Activated gamma-delta T cell treated with Interleukin-2 at 50 U/mL for 16 hours (primary cell): Measurements from ENCODE around the gene UTP11.

Source experiments
- DNase-seq: peaks from one replicate; pipeline ENCODE4 v3.0.0-alpha.2; 2020

UTP11 gene

DNA sequence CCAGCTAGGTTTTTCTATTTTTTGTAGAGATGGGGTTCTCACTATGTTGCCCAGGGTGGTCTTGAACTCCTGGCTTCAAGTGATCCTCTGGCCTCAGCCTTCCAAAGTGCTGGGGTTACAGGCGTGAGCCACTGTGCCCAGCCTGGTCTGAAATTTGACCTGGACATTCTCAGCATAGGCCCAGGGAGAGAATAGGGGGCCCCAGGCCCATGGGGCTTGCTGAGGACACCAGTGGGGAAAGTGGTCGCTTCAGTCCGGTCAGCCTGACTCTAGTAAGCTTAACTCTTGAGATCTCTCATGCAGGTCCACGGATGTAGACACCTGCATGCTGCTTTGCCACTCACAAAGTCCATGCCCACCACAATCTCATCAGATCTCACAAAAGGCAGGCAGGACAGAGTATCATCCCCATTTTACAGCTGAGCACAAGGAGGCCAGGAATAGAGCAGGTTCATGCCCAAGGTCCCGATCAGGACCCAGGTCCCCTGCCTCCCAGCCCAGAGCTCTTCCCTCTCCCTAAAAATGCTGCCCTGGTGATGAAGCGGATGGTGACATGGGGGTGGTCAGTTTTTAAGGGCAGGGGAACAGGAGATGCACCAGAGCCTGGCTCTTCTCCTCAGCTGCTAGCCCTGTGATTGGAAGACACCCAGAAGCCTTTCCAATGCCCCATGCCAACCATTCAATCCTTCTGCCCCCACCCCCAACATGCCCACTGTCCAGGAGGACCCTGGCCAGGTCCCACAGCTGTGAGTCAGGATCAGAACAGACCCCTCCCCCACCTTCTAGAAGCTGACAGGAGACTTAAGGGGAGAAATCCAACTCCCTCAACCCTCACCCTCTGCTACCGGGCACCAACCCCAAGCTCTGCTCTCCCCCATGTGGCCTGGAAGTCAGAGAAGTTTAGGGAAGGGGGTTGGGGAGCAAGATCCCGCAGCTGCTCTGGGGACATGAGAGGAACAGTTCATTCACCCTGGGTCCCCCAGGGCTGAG, 9.0 kb upstream of the UTP11 start:
- DNase-seq = no peak

DNA sequence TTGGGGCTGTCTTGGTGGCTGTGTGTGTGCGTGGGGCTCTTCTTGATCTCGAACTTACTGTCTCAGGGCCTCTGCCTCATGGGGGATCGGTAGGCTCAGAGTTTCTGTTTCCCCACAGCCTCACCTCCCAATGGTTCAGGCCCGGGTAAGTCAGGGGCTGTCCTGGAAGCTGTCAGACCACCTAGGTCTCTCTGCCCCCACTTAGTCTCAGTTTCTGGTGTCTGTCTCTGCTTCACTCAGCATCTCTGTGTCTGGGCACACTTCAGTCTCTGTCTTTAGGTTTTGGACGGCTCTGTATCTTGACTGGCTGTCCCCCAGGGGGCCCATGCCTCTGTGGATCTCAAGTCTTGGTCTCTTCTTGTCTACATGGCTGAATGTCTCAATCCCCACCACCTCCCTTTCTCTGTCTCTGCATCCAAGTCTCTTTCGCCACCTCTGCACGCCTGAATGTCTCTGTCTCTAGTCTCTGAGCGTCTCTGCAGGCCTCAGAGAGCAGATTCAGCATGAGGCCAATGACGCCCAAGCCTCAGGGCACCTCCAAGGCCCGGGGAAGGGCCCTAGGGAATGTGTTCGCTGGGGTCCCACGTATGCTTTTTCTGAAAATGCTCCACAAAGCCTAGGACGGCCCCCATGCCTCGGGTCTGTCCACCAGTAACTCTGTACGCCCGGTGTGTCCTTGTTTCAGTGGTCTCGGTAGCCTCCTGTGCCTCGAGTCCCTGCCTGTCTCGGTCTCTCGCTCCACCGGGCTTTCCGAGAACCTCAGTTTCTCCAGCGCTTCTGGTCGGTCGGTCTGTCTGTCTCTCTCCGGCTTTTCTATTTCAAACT, 8.0 kb upstream of the UTP11 start:
- no peak for DNase-seq

DNA sequence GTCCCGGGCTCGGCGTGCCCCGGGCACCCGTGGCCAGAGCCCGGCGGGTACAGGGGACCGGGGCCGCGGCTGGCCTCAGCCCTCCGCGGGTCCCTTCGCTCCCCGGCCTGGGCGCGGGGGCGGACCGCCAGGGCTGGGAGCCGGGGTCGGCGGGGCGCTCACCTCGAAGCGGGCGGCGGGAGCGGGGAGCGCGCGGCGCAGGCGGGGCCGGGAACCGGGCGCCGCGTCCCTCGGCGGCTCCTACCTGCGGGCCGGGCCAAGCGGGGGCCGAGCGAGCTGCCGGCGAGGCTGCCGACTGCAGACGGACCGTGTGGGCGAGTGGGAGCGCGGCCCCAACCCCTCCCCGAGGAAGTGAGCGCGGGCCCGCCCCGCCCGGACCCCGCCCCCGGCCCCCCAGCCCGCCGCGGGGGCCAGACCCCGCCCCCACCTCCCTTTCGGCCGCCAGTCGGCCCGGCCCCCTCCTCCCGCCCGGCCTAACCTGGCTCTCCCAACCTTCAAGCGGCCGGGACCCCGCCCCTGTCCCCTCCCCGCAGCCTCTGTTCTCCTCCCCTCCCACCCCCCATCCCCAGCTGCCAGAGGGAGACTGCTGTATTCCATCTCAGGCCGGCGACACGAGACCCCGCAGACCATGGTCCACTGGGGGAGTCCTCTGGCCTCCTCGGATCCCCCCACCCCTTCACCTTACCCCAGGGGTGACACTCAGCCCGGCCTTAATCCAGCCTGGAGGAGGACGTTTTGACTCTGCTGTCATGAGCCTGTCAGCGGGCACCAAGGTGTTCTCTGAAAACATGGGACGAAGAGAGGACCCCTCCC, 7.1 kb upstream of the UTP11 start, which contains the start of gene FHL3:
TSS of gene FHL3 (minus strand) at position 320 of the 813 bp plus-strand sequence. CDS start 6,102 bp downstream, outside the sequence.
- DNase-seq = peak; percentile 34

DNA sequence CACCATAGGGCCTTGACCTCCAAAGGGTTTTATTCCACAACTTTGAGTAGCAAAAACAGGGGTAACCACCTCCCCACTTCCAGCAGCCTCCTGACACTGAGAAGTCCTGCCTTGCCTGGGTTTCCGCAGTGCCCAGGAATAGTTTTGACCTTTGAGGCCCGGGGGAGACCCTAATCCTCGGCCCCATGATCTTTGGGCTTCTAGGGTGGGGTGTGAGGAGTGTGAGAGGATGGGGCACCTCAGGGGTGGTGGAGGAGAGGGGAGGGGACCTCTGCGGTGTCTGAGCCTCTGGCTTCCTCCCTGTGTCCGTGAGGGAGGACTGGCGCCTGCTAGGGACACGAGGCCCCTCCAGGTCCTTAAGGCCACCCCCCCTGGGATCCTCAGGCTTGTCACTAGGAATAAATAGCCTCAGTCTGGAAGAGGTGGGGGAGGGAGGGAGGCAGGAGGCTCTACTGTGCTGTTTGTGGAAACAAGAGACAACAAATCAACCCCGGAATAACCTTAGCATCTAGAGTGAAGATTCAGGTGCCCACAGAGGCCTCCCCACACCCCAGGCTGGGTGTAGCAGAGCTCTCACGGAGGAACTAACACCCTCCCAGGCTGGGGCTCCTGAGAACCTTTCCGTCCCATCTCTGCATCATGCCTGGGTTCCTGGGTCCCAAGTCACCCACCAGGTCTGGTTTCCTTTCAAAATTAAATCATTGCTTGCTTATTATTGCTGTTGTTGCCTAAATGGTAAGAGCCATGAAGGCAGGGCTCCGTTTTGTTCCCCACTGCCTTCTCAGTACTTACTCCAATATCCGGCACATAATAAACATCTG, 6.3 kb upstream of the UTP11 start:
- no peak for DNase-seq

DNA sequence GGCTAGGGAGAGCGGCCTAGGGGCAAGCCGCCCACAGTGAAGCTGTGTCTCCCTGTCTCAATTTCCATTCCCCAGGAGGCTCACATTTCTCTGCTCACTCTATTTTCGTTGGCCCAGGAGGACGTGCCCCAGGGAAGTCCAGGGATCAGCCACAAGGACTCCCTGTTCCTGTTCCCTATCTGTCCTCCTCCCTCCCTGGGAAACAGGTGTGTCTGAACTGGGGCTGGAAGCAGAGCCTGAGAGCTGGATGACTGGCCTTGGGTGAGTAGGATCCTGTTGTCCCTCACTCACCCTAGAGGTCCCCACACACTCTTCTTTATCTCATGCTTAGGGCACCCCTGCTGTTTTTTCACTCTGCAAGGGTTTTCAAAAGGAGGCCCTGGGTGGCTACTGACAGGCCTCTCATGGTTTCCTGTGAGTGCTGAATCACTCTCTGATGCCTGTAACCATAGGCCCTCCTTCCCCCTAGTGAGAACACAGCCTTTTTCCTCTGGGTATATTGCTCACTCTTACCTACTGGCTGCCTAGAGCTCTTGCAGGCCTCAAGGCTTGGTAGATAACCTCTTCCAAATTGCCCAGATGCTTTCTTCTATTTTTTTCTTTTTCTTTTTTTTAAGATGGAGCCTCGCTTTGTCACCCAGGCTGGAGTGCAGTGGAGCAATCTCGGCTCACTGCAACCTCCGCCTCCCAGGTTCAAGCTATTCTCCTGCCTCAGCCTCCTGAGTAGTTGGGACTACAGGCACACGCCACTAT, 3.3 kb upstream of the UTP11 start:
- DNase-seq = peak; percentile 70

DNA sequence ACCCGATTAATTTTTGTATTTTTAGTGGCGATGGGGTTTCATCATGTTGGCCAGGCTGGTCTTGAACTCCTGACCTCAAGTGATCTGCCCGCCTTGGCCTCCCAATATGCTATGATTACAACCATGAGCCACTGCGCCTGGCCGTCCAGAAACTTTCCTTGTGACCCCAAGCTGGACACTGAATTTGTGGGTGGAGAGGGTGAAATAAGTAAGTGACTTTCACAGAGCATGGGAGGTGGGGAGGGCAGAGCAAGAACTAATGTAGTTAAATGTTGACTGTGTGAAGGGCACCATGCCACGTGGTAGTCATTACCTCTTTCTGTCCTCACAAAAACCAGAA, 2.7 kb upstream of the UTP11 start:
- DNase-seq = no peak

DNA sequence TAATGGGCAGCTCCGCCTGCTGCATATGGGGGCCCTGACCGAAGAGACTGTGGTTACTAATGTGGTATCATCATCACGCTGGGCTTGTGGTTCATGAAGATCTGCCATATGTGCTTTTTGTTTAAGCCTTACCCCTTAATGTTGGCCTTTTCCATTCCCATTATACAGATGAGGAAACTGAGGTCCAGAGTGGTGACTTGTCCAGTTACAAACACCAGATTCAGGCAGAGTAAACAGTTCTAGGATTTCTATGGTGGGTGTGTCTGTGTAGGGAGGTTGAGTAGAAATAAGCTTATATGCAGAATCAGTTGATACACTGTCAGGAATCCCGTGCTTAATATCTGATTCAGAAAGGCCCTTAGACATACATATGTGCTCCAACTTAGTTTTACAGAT, 691 bp downstream of the UTP11 start:
- DNase-seq = no peak

DNA sequence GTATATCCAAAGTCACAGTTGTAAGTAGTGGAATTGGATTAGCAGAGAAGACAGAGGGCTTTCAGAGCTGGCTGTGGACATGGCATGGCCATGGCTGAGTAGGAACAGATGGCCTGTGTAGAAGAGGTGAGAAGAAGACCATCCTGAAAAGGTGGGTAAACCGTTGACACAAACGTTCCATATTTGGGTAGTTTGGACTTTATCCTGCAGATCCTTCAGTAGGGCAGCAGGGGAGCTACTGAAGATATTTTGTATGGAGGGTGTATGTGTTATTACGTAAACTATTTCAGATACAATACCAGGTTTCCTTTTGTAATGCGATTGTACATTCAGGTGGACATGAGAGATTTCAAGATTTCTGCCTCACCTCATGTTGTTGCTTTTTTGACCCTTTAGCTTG, 1.6 kb downstream of the UTP11 start:
- no peak for DNase-seq

DNA sequence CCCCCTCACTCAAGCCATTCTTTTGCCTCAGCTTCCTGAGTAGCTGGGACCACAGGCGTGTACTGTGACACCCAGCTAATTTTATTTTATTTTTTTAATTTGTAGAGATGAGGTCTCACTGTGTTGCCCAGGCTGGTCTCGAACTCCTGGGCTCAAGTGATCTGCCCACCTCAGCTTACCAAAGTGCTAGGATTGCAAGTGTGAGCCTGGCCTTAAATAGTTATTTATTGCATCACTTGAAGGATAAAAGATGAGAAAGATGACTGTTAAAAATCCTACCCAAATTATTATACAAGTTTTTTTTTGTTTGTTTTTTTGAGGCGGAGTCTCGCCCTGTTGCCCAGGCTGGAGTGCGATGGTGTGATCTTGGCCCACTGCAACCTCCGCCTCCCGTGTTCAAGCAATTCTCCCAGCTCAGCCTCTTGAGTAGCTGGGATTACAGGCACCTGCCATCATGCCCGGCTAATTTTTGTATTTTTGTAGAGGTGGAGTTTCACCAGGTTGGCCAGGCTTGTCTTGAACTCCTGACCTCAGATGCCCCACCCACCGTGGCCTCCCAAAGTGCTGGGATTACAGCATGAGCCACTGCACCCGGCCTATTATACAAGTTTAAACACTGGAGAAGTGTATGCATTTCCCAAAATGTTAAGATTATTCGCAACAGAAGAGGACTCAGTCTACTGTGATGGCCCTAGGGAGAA, 2.3 kb downstream of the UTP11 start:
- DNase-seq = no peak

DNA sequence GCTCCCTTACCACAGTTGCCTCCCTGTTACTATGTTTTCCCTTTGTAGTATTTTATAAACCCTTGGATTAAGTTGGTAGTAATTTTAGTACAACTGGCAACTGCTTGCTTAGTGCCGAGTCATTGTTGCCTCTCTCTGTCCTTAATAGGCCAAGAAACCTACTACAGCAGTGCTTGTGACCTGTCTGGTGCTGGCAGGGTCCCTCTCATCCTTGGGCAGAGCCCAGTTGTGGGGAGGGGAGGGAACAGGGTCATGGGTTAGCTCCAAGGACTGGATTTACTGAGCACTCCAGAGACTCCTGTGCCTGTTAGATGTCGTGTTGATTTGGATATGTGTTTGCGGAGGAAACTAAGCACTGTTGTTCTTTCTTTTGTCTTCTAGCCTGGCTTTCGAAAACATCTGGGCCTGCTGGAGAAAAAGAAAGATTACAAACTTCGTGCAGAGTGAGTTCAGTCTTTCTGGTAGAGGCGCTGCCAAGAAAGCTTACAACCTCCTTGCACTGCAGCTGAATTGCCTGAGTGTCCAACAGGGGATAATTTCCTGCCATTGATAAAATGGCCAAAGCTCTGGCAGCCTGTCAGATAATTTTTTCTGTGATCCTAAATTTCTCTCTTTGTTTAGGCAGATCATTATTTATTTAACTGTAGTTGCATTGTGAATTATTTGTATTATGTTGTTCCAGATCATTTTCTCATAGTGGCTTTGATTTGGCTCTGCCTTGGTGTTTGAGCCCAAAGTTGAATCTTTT, 3.6 kb downstream of the UTP11 start:
- no peak for DNase-seq

DNA sequence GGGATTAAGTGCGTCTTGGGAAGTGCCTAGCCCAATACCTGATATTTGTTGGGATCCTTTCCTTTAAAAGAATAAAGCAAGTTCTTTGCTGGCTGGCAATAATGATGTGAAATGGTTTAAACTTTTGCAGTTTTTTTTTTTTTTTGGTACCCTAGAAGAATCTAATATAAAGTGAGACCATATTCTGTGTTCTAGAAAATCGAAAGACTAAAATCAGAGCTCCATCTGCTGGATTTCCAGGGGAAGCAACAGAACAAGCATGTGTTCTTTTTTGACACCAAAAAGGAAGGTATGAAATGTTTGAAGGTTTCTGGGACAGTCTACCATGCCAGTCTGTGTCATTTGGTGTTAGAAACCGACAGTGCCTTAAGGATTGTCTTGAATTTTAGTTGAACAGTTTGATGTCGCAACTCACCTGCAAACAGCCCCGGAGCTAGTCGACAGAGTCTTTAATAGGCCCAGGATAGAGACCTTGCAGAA, 6.4 kb downstream of the UTP11 start:
- DNase-seq = no peak

DNA sequence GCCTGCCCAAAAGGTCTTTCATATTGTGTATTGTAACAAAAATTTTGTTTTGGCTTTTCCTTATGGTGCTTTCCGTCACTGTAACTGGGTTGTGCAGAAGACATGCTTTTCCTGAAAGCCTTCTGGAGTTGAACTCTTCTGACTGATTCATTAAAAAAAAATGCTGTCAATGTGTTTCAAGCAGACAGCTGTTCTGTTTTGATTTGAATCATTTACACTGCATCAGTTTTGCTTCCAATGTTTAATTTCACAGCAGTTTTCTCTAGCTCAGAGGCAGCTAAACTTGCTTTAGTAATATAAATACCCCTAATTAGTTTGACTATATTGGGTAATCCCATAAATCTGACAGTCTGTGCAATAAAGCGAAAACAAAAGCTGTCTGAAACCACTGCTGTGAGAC, 7.9 kb downstream of the UTP11 start:
- no peak for DNase-seq

DNA sequence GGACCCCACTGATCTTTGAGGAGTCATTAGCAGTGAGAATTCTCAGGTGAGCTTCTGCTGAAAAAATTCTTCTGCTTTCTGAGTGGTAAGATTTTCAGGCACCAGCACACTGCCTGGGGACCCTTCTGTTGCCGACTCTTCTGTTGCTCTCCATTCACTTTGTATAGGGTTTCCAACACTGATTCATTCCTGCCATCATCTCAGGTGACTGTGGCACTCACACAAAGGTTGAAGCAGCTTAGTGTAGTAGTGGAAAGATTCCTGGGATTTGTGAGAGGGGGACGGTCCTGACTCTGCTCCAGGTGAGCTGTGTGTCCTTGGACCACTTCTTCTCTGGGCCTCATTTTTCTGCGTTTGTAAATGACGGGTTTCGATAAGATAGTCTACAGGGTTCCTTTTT, 9.4 kb downstream of the UTP11 start:
- no peak for DNase-seq

DNA sequence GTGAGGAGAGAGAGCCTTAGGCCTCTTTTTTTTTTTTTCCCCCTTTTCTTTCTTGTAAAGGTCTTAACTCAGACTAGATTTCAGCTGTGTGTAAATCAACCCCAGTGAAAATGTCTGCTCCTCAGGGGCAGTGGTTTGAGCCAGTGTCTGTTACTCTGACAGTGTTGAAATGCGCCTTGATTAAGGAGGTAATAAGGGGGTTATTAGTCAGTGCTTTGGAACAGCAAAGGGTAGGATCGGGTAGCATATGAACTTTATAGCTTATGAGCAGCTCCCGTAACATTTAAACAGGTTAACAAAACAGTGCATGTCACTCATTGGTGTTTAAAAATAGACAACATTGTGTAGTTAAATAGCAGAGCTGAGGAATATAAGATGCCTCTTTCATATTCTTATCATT, 10.3 kb downstream of the UTP11 start:
- DNase-seq = no peak

DNA sequence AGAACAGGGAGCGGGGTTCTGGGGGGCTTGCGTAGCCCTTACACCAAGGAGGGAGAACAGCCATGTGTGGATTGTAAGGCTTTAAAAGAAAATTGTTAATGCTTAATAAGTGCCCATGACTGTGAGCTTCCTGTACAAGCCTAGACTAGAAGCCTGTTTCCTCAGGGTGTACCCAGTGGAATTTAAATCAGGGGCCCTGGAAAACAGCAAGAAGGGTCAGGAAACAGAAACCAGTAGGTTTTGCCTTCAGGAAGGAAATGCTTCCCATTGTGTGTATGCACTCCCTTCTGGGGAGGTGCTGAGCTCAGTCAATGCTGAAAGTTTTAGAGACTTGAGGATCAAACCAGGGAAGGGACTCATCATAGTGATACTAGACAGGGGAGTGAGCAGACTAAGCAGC, 12.7 kb downstream of the UTP11 start:
- no peak for DNase-seq

DNA sequence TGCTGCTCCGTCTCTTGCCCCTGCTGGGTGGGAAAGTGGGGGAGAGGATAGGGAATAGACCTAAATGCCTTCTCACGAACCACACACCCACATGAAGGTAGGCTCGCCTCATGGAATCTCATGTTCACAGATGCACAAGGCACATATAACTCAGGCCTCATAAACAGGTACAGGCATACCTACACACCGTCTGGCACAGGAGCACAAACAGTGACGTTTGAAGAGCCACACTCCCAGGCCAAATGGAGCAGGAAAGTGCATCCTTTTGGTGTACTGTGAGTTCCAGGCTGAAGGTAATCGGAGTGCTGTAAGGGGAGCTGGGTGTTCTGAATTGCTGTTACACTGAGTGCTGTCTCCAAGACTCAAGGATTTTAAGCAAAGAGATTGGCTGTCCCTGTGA, 13.1 kb downstream of the UTP11 start:
- DNase-seq = no peak

DNA sequence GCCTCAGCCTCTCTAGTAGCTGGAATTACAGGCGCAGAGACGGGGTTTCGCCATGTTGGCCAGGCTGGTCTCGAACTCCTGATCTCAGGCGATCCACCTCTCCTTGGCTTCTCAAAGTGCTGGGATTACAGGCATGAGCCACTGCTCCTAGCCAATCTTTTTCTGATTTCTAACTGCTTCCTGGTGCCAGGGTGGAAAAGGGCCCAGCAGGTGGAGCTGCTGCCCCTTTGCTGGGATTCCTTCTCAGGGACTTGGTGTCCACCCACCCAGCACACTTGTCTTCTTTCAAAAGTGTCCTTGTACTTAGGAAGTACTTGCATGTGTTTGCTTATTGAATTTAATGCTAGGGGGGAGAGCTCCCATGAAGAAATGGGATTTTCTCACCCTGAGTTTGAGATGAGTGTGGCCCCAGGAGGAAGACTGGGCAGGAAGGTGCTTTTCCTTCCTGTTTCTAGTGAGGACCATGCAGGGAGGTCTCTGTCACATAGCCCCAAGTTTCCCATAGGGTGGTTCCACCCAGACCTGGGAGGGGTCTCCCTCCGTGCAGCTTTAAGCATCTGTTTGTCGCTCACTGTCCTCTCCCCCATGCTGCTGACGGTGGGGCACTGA, 14.2 kb downstream of the UTP11 start:
- no peak for DNase-seq

DNA sequence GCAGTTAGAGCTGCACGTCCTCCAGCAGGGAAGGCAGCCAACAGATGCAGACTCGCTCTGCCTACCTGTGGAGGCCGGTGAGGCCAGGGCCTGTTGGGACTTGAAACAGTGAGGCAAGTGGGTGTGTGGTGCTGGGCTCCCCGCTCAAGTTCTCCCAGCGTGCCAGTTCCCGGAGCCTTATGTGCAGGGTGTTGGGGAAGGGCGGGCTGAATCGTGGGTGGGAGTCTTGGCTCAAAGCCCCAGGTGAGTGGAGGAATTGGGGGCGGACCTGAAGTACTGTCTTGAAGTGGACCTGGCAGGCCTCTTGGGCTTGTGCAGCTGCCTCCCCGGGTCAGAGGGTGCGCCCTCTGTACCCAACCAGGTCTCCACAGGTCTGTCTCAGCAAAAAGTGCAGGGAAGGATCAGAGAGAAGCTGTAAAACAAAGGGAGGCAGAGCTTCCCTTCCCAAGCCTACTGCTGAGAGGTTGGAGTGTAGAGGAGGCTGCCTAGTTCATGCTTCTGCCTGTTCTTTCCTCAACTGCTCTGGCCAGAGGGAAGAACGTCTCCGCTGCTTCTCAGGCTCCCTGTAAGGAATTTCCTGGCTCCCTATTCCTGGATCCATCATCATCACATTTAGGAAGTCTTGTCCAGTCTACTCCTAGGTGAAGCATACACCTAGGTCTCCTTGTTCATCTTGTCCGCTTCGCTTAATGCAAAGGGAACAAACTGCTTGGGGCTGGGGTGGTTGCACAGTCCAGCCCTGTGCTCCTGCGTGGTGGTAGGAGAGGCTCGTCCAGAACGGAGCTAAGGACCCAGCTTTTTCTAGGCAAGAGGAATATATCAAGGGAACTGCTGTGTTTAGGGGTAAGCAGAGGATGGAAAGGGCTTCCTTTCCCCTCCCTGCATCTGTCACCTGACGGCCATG, 14.9 kb downstream of the UTP11 start:
- no peak for DNase-seq
